ENCODE results near the gene EFEMP2. TPM values are rescaled to one million over a fixed set of nuclear protein-coding genes. Genes with fewer than 3 reads are reported as not detected.
"Not testable (repeated sequence)": the region's sequence is repeated elsewhere in the genome, so short reads cannot be mapped to it uniquely, and the experiment has no call there.

EFEMP2 gene
- total RNA-seq, 1 donor from 2014 or later: 88.4 TPM

DNA sequence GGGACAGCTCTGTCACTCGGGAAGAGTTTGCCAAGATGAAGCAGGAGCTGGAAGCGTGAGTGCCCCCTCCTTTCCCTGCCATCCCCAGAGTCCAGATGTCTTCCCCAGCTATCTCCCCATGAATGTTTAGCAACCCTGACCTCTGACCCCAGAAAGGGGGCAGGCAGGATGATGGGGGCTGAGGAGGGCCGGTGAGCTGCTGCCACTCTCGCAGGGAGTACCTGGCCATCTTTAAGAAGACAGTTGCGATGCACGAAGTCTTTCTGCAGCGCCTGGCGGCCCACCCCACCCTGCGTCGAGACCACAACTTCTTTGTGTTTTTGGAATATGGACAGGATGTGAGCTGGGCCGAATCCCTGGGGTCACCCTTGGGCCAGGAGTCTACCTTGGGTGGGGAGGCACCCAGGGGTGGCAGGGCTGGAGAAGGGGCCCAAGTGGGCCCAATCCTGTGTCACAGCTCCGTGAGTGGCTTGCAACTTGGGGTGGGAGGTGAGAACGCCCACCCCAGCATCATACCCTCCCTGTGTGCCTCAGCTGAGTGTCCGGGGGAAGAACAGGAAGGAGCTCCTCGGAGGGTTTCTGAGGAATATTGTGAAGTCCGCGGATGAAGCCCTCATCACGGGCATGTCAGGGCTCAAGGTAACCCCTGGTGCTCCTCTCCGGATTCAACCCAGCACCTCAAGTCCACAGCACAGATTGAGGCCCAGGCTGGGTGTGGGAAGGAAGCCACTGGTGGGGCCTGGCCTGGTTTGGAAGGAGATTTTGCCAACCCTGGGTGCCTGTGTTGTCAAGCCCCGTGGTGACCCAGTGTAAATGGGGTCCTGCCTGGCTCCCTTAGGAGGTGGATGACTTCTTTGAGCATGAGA lies 22.1 kb downstream of the EFEMP2 start:
- intact Hi-C loops (cut with DNase I): no loop called here
- ATAC-seq (no peak), DNase-seq (ENCODE audit: low spot score) (no peak)

DNA sequence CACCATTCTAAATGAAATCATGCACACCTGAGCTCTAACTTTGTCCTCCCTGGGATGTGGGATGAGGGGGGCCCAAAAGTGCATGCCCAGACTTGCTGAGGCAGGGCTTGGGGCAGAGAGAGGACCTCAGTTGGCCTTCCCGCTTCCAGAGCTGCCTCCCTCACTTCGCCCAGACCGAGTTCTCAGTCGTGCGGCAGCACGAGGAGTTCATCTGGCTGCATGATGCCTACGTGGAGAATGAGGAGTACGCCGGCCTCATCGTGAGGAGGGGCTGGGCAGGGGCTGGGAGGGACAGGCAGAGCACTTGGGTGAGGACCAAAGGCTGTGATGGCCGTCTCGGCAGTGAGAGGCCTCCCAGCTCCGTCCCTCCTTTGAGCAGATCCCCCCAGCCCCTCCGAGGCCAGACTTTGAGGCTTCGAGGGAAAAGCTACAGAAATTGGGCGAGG lies 22.8 kb downstream of the EFEMP2 start:
- intact Hi-C loops (cut with DNase I): no loop called here
- no peak for ATAC-seq
- DNase-seq (ENCODE audit: low spot score): no peak

DNA sequence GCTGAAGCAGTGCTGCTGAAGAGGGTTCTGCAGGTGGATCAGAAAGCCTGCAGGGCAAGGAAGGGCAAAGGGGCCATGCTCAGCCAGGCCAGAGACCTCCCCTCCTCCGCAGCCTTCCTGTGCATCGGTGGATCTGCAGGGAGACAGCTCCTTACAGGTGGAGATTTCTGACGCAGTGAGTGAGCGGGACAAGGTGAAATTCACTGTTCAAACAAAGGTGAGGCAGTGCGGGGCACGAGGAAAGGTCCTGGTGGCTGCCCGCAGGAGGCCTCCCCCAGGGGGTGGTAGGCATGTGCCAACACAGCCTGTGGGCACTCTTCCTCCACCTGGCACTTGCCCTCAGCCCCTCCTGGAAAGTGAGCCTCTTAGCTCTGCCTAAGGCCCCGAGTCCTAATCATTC lies 23.2 kb downstream of the EFEMP2 start:
- intact Hi-C loops (cut with DNase I): no loop called here
- no peak for DNase-seq (ENCODE audit: low spot score)
- ATAC-seq: no peak

DNA sequence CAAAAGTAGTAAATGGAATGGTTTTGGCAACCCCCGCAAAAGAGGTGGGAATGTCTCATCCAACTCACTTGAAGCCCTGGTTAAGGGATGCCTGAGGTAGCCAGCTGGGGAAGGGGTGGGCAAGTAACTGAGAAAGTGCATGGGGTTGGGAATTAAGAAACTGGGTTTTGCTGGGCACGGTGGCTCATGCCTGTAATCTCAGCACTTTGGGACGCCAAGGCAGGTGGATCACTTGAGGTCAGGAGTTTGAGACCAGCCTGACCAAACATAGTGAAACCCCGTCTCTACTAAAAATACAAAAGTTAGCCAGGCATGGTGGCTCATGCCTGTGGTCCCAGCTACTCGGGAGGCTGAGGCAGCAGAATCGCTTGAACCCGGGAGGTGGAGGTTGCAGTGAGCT lies 23.9 kb downstream of the EFEMP2 start:
- ATAC-seq; DNase-seq (ENCODE audit: low spot score); intact Hi-C loops (cut with DNase I): not testable (repeated sequence)

DNA sequence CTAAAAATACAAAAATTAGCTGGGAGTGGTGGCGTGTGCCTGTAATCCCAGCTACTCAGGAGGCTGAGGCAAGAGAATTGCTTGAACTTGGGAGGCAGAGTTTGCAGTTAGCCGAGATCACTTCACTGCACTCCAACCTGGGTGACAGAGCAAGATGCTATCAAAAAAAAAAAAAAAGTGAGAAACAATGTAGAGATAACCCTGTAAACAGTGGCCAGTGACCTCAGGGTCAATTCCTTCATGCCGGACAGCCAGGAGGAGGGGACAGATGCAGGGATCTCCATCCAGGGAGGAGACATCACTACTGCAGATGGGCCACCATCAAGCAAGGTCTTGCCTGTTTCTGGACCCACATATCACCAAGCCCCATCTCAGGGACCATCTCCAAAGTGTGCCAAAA lies 24.9 kb downstream of the EFEMP2 start:
- no peak for ATAC-seq
- intact Hi-C loops (cut with DNase I): no loop called here
- no peak for DNase-seq (ENCODE audit: low spot score)

DNA sequence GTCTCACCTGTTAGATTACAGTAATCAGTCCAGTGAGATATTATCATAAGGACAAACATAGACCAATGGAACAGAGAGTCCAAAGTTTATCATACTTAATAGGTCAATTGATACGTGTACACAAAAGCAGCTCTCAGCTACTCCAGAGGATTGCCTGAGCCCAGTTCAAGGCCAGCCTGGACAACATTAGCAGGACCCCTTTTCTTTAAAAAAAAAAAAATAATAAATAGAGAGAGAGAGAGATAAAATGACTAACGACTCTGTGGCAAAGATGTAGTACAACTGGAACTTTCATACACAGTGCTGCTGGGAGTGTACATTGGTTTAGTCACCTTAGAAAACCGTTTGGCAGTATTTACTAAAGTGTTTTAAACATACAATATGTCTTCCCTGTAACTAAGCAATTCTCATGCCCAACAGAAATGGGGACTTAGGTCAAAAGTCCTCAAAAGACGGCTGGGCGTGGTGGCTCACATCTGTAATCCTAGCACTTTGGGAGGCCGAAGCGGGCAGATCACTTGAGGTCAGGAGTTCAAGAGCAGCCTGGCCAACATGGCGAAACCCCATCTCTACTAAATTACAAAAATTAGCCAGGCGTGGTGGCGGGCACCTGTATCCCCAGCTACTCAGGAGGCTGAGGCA lies 28.2 kb downstream of the EFEMP2 start:
- ATAC-seq (no peak), DNase-seq (ENCODE audit: low spot score) (no peak)
- intact Hi-C loops (cut with DNase I): no loop called here

DNA sequence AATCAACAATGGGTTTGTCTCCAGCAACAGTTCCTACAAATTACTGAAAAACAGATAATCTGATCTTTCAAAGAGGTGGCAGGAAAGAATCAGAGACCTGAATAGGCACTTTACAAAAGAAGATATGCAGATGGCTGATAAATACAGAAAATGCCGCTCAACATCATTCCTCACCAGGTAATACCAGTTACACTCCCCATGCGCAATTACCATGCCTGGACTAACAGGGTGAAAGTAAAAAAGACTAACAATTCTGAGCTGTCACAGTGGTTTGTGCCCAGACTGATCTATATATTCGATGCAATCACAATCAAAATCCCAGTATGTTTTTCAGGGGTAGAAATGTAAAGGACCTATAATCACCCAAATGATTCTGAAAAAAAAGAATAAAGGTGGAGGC lies 28.8 kb downstream of the EFEMP2 start:
- intact Hi-C loops (cut with DNase I): no loop called here
- no peak for DNase-seq (ENCODE audit: low spot score)
- no peak for ATAC-seq

DNA sequence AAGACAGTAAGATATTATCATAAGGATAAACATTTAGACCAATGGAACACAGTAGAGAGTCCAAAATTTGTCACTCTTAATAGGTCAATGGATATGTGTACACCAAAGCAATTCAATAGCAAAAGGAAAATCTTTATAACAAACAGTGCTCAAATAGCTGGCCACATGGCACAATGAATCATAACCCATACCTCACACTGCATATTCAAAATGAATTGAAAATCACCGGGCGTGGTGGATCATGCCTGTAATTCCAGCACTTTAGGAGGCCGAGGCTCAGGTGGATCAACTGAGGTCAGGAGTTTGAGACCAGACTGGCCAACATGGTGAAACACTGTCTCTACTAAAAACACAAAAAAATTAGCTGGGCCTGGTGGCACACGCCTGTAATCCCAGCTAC lies 30.5 kb downstream of the EFEMP2 start:
- DNase-seq (ENCODE audit: low spot score) (no peak), ATAC-seq (no peak)
- intact Hi-C loops (cut with DNase I): no loop called here

DNA sequence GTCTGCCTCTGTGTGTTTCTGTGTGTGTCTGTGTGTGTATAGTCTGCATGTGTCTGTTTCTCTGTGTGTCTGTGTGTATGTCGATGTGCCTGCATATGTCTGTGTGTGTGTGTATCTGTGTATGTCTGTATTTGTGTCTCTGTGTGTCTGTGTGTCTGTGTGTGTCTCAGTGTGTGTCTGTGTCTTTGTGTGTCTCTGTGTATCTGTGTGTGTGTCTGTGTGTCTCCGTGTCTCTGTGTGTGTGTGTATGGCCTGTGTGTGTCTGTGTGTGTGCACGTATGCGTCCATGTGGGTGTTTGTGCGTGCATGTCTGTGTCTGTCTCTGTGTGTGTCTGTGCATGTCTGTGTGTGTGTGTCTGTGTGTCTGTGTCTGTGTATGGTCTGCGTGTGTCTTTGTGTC lies 38.4 kb downstream of the EFEMP2 start:
- no peak for DNase-seq (ENCODE audit: low spot score)
- no peak for ATAC-seq
- intact Hi-C loops (cut with DNase I): loop anchor here (5.0 kb wide), 1 partner anchor 382 kb away; no protein-coding TSS in a partner anchor

DNA sequence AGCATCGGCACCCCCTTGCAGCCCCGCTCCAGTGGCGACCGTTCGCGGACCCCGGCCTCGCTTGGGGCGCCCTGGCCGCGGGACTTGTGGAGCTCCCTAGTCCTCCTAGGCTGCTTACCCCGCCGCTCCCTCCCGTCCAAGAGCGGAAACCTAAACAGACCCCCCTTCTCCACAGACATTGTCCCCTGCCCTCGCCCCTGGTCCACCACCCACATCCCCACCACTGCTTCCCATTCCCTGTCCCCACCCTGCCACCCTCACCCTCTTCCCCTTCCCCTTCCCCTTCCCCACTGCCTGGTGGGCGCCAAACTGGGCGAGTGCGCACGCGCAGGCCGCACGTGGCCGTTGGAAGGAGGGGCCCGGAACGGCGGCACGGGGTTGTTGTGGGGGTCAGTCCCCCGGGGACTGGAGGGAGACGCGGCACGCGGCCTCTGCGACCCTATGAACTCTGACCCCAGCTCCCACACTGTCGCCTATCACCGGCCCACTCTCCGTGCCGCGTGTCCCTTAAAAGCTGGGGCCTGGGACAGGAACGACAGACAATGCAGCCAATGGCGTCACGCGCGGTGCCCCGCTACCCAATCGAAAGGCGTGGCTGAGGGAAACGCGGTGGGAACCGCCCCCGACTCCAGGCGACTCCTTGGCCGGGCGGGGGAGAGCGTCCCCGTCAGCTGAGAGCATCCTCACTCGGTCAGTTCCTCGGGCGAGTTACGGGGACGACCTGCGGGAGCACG lies 39.1 kb downstream of the EFEMP2 start, which contains the start of gene SNX32:
TSS of gene SNX32 (plus strand) at position 667 of the 734 bp plus-strand sequence. CDS start 103 bp downstream, outside the sequence.
- peak; percentile 100 for ATAC-seq
- peak; percentile 97 for DNase-seq (ENCODE audit: low spot score)
- intact Hi-C loops (cut with DNase I): loop anchor here (5.0 kb wide), 1 partner anchor 381 kb away; no protein-coding TSS in a partner anchor

DNA sequence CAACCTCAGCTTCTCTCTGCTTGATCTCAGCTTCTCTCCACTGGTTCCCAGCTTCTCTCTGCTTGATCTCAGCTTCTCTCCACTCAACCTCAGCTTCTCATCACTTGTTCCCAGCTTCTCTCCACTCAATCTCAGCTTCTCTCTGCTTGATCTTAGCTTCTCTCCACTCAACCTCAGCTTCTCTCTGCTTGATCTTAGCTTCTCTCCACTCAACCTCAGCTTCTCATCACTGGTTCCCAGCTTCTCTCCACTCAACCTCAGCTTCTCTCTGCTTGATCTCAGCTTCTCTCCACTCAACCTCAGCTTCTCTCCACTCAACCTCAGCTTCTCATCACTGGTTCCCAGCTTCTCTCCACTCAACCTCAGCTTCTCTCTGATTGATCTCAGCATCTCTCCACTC lies 40.4 kb downstream of the EFEMP2 start:
- ATAC-seq; DNase-seq (ENCODE audit: low spot score): not testable (repeated sequence)
- intact Hi-C loops (cut with DNase I): loop anchor here (5.0 kb wide), 1 partner anchor 380 kb away; no protein-coding TSS in a partner anchor

DNA sequence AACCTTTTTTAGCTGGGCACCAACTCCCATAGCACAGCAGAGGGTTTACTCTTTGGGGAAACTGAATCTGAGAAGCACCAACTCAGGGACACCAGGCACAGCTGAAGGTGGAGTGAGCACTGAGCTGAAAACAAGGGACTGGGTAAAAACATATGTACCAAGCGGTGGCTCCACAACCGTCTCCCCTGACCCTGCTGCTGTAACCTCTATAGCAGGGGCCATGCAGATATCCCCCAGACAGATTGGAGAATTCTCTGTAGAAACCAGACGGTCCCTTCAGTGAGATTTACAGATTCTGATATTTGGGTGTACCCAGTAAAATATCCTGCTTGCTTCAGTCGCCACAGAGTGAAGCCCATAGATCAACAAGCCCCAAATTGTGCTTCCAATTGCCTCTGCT lies 43.1 kb downstream of the EFEMP2 start:
- intact Hi-C loops (cut with DNase I): no loop called here
- no peak for ATAC-seq
- DNase-seq (ENCODE audit: low spot score): no peak

DNA sequence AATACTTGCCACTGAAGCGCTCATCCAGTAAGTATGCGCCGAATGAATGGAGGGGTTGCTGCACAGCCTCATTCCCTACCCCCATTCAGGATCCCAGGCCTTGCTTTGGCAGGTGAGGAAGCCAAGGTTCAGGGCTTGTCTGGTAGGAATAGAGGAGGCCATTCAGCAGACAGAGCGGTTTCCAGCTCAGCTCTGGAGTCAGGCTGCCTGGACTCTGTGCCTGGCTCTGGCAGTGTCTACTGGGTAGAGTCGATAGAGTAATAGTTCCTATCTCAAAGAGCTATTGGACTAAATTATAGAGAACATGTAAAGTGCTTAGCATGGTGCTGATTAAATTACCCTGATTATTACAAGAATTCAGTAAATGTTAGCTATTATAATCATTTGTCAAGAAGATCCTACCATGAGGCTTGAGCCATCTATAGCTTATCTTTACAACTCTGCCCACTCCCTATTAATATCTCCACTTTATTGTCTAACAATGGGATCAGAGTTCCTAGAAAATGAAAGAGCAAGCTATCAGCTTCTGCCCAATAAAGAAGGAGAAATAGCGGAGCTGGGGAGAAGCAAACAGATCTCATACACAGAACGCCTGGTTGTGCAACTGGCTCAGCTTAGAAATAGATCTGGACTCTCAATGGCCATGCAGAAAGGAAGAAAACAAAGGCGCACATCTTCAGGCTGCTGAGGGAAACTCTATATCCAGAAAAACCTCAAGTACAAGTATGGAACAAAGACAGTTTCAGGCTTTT lies 45.4 kb downstream of the EFEMP2 start:
- ATAC-seq (no peak), DNase-seq (ENCODE audit: low spot score) (no peak)
- intact Hi-C loops (cut with DNase I): no loop called here

DNA sequence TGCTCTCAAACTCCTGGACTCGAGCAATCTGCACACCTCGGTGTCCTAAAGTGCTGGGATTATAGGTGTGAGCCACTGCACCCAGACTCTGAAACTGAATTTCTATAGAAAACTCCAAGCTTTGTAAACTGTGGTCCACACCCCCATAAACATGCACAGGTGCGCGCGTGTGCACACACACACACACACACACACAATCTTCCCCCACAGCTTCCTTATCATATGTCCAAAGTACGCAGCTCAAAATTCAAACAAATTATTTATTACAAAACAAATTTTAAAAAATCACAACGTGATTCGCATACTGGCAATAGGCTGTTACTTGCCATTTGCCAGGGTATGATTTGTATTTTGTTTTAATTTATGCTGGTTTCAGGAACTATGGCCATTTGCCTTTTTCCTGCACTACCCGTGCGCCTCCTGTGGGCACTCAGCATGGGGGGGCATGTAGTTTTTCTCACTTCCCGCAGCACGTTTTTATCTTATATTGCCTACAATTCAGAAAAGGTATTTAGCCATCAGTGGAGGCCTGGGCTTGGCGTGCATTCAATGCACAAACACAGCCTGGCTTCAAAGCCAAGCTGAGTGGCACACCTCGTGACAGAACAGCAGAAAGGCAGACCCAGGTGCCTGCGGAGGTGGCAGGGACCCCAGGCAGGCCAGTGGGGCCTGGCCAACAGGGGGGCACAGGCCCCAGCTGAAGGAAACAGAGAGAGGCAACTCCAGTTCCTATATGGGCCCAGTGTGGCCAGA lies 49.6 kb downstream of the EFEMP2 start:
- intact Hi-C loops (cut with DNase I): no loop called here
- ATAC-seq (no peak), DNase-seq (ENCODE audit: low spot score) (no peak)

DNA sequence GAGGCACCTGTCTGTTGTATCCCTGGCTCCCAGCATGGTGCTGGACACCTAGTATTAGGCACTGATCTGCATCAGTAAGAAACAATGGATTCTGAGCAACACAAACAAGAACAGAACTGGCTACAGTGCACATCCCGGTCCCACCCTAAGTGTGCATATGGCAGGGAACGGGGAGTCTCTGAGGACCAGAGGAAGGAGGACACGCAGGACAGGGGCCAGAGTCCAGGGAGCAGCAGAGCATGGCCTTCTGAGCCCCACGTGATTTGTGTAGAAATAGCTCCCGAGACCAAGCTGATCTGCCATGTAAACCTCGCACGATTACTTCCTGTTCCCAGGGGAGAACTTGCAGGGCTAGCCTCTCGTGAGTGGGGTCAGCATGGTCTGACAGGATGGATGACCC lies 51.5 kb downstream of the EFEMP2 start:
- no peak for ATAC-seq
- intact Hi-C loops (cut with DNase I): no loop called here
- DNase-seq (ENCODE audit: low spot score): no peak

DNA sequence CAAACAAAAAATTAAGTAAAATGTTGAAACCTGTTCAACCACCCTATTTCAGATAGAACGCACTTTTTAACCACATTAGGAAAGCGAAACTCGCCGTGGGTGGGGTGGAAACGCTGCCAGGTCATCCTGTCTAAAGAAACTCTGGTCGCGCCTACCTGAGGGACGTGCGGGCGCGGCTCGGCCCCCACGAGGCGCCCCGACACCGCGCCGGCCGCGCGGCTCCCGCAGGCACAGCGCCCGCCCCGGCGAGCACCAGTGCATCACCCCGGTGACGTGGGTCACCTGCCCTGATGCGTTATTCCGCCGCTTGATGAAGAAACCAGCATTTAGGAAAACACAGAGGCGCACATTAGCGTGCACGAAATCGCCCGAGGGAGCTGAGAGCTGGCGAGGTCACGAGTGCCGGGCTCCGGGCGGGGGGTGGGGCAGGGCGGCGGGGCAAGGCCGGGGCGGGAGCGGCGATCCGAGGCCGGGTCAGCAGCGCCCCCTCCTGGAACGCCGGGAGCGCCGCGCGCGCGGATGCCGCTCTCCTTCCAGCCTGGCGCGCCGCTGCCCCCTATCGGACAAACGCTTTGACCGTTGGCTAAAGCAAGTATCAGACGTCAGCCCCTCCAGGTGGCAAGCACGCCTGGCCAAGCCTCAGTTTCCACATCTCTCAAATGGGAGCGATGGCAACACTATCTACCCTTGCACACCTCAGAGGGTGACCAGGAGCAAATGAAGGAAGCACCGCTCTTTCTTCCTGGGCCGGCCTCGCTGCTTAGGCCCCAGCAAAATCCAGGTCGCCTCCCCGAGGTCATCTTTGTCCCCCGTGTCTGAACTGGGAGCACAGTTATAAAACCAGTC lies 54.5 kb downstream of the EFEMP2 start:
- DNase-seq (ENCODE audit: low spot score): peak; percentile 99

DNA sequence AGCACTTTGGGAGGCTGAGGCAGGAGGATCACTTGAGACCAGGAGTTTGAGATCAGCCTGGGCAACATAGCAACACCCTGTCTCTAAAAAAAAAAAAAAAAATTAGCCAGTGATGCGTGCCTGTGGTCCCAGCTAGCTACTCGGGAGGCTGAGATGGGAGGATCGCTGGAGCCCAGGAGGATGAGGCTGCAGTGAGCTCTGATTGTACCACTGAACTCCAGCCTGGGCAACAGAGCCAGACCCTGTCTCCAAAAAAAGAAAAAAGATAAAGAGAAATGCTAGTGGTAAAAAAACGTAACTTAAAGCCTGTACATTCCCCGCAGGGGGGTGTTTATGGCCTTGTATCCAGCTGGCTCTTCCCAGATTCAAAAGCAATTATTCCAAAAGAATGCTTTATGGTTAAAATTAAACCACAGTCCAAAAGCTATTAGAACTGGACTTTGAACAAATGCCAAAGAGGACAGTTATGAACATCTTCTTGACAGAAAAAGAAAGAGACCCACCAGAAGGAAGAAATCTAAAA lies 55.2 kb downstream of the EFEMP2 start:
- ATAC-seq: no peak
- no peak for DNase-seq (ENCODE audit: low spot score)
- intact Hi-C loops (cut with DNase I): loop anchor here (10.0 kb wide), 1 partner anchor 103 kb away; the partner anchor contains the start of gene KAT5

More for the DNA sequence above, 54.5 kb downstream of the EFEMP2 start:
- peak; percentile 89 for ATAC-seq
- intact Hi-C loops (cut with DNase I): loop anchor here (10.0 kb wide), 1 partner anchor 103 kb away; the partner anchor contains the start of gene KAT5

All from sciatic nerve (tissue), 2 donors.